Activated CD4-positive, alpha-beta T cell treated with anti-CD3 and anti-CD28 coated beads, Interleukin-2, Interleukin-4, amounts not matched to agents 100 ng/mL and 50 ng/mL, durations not matched to agents 16 hours and 8 hours (primary cell): ENCODE measurements around the gene ARHGAP22.
"Not testable (repeated sequence)": the region's sequence is repeated elsewhere in the genome, so short reads cannot be mapped to it uniquely, and the experiment has no call there.

Experiments used
- DNase-seq: peaks from one replicate; pipeline ENCODE4 v3.0.0-alpha.2; 2020; ENCODE audit warnings: low spot score

The ARHGAP22 gene

GRCh38 chr10:48450233-48450740, 154.6 kb downstream of the ARHGAP22 start:
- DNase-seq, result no peak

- no peak for DNase-seq
Observed at GRCh38 chr10:48449501-48450232, 155.2 kb downstream of the ARHGAP22 start.

- no peak for DNase-seq
Observed at GRCh38 chr10:48448796-48449195, 156.1 kb downstream of the ARHGAP22 start.

GRCh38 chr10:48447356-48448215, 157.3 kb downstream of the ARHGAP22 start:
- DNase-seq, result no peak

- no peak for DNase-seq
Observed at GRCh38 chr10:48446785-48447184, 158.1 kb downstream of the ARHGAP22 start.

GRCh38 chr10:48445932-48446331, 158.9 kb downstream of the ARHGAP22 start:
- DNase-seq, result no peak

GRCh38 chr10:48444861-48445841, 159.7 kb downstream of the ARHGAP22 start:
- no peak for DNase-seq

- DNase-seq, result no peak
Observed at GRCh38 chr10:48444266-48444665, 160.6 kb downstream of the ARHGAP22 start.

- DNase-seq, result no peak
Observed at GRCh38 chr10:48442809-48443177, 162.1 kb downstream of the ARHGAP22 start.

- no peak for DNase-seq
Observed at GRCh38 chr10:48442090-48442808, 162.6 kb downstream of the ARHGAP22 start.

- DNase-seq, result no peak
Observed at GRCh38 chr10:48440771-48441170, 164.1 kb downstream of the ARHGAP22 start.

GRCh38 chr10:48439581-48440041, 165.3 kb downstream of the ARHGAP22 start:
- DNase-seq, result no peak

GRCh38 chr10:48439031-48439430, 165.8 kb downstream of the ARHGAP22 start:
- no peak for DNase-seq

- no peak for DNase-seq
Observed at GRCh38 chr10:48437546-48437945, 167.3 kb downstream of the ARHGAP22 start.

GRCh38 chr10:48431871-48432270, 173.0 kb downstream of the ARHGAP22 start:
- DNase-seq, result no peak

GRCh38 chr10:48430402-48430993, 174.4 kb downstream of the ARHGAP22 start:
- no peak for DNase-seq

GRCh38 chr10:48429309-48429708, 175.6 kb downstream of the ARHGAP22 start:
- DNase-seq, result no peak

GRCh38 chr10:48428896-48429295, 176.0 kb downstream of the ARHGAP22 start:
- DNase-seq, result no peak

GRCh38 chr10:48423884-48424283, 181.0 kb downstream of the ARHGAP22 start:
- DNase-seq, result no peak

- DNase-seq, result not testable (repeated sequence)
Observed at GRCh38 chr10:48421862-48422261, 183.0 kb downstream of the ARHGAP22 start.

GRCh38 chr10:48419714-48420113, 185.2 kb downstream of the ARHGAP22 start:
- DNase-seq, result no peak
